ENCODE results near the gene TMEM61.
"Not testable (repeated sequence)": the region's sequence is repeated elsewhere in the genome, so short reads cannot be mapped to it uniquely, and the experiment has no call there.

TMEM61 gene

GRCh38 chr1:54959241-54959640, 21.2 kb upstream of the TMEM61 start:
- DNase-seq (ENCODE audit: low read depth in 2 of 2, low spot score in 1 of 2), result no peak

- no peak for DNase-seq (ENCODE audit: low read depth in 2 of 2, low spot score in 1 of 2)
Measured at GRCh38 chr1:54962612-54963395, 17.6 kb upstream of the TMEM61 start.

DNA sequence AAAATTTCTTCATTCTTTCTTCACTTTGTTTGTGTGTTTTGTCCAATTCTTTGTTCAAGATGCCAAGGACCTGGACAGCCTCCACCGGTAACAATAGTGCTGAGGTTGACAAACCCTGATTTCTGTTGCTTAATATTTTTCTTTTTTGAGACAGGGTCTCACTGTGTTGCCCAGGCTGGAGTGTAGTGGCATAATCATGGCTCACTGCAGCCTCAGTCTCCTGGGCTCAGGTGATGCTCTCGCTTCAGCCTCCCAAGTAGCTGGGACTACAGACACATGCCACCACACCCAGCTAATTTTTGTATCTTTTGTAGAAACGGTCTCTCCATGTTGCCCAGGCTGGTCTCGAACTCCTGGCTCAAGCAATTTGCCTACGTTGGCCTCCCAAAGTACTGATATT, 16.6 kb upstream of the TMEM61 start:
- not testable (repeated sequence) for DNase-seq (ENCODE audit: low read depth in 2 of 2, low spot score in 1 of 2)

DNA sequence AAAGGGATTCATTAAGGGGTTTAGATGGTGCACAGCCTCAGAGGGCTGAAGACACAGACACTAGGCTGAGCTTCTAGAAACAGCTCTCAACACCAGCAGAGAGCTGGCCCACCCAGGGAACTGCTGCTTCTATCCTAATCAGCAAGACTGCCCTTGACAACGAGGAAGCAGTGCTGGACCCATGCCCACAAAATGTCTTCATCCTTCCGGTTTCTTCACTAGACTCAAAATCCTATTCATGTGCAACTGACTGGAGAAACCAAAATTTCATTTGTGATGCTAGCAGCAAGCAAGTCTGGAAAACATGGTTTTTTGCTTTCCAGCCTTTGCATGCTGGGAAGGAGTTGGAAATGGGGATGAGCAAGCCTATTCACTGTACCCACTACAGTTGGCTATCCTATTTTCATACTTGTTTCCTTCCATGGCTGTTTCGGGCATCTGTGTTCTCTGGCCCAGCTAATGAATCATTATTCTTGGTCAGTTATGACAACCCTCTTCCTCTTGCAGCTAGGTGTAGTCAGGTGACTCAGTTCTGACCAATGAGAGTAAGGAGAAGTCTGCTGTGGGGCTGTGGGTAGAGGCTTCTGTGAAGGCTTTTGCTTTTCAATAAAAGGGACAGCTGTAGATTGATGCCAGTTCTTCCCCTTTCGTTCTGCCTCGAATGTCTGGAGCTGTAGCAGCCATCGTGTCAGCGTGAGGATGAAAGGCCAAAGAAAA, 14.6 kb upstream of the TMEM61 start:
- DNase-seq (ENCODE audit: low read depth in 2 of 2, low spot score in 1 of 2), result no peak

DNA sequence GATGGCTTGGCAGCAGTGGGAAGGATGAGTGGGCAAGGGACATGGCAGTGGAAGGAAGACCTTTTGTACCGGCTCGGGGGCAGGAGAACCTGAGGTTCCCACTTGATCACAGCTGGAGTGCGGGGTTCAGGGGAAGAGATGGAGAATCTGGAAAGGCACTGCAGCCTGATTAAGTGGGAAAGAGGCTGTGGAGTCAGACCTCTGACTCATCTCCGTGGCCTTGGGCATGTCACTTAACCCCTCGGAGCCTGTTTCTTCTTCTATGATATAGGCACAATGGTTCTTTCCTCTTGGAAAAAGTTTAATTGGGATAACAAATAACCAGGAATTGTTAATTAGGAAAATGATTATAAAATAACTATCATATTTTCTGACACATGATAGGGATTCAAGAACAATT, 13.1 kb upstream of the TMEM61 start:
- no peak for DNase-seq (ENCODE audit: low read depth in 2 of 2, low spot score in 1 of 2)

- no peak for DNase-seq (ENCODE audit: low read depth in 2 of 2, low spot score in 1 of 2)
Measured at GRCh38 chr1:54968551-54968950, 11.9 kb upstream of the TMEM61 start.

DNA sequence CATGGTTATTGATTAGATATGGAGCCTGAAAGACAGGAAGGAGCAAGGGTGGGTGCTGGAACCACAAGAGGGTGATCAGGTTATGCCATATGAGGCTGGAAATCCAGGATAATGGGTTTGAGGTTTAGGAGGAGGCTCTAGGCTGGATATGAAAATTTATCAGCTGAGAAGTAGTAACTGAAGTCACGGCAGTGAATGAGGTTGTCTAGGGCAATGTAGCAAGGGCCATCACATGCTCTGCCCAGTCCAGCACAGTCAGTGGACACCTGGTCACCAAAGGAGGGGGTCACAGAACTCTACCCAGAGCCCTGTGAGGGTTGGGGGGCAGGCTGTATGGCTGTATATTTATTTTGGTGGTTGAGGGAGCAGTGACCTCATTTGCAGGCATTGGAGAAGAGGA, 10.5 kb upstream of the TMEM61 start:
- DNase-seq (ENCODE audit: low read depth in 2 of 2, low spot score in 1 of 2), result no peak

DNA sequence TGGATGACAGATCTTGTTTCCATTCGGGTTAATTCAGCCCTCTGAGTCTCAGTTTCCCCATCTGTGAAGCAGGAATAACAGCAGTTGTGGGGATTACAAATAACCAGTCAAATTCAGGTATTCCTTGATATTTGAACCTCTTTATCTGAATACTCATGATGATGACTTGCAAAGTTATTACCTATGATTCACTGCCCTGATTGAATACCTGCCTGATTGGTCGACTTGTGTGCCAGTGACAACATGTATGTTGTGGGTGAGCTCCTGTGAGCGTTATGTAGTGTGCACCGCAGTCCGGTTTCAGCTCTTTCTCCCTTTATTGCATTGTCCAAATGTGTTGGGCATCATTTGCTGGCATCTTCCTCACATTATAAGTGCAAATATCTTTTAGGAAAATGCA, 9.5 kb upstream of the TMEM61 start:
- no peak for DNase-seq (ENCODE audit: low read depth in 2 of 2, low spot score in 1 of 2)

DNA sequence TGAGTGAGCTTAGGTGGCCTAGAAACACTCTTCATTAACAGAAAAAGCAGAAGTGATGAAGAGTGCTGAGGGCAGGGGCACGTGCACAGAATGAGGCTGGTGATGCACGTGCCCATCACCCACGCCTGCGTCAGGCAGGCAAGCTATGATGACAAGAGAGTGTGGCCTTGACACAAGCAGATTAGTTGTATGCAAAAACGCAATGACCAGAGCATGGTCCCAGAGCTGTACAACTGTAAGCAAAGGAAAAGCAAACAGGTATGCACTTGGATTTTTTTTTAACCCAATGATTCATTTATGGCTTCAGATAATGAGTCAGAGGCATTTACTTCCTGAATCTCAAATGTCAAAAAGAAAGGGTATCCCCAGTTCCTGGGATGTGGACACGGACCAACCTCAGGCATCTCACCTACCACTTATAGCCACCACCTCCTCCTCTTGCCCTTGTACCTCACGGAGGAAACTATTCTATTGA, 9.1 kb upstream of the TMEM61 start:
- no peak for DNase-seq (ENCODE audit: low read depth in 2 of 2, low spot score in 1 of 2)

DNA sequence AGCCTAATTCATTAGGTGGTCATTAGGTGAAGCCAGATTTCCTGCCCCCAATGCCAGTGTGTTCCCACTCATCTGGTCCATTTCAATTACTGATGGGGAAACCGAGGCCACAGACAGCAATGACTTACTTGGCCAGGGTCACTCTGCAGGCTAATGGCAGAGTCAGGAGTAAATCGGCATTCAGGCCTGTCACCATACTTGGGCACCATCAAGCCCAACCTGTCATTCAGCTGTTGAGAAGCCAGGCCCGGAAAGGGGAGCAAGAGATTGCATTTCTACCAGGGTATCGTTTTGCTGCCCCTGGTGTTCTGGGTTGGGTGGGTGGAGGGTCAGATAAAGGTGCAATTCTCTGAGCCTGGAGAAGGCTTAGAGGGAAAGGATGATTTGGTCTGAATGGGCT, 8.0 kb upstream of the TMEM61 start:
- DNase-seq (ENCODE audit: low read depth in 2 of 2, low spot score in 1 of 2), result no peak

GRCh38 chr1:54973205-54973921, 7.1 kb upstream of the TMEM61 start:
- no peak for DNase-seq (ENCODE audit: low read depth in 2 of 2, low spot score in 1 of 2)

DNA sequence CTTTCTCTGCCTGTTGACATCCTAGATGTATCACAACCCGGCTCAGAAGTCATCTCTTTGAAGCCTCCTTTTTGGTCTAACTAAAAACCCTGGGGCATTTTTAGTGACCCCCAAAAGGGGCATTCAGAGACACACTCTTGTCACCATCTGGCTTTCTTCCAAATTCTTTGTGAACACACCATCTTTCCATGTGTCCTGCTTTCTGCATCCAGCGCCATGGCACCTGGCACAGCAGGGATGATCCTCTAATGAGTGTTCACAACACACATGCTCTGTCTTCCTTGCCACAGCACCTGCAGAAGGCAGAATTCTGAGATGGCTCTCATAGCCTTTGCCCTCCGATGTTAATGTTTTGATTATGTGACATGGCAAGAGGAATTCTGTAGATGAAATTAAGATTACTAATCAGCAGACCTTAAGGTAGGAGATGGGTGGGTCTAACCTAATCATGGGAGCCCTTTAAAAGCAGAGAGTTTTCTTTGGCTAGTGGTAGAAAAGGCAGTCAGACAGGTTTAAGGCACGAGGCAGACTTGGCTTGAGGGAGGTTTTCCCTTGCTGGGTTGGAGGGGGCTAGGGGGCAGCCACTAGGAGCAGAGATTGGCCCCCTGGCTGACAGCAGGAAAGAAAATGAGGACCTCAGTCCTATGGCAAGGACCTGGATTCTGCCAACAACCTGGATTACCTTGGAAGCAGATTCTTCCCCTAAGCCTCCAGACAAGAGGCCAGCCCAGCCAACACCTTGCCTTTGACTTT, 4.9 kb upstream of the TMEM61 start:
- no peak for DNase-seq (ENCODE audit: low read depth in 2 of 2, low spot score in 1 of 2)

DNA sequence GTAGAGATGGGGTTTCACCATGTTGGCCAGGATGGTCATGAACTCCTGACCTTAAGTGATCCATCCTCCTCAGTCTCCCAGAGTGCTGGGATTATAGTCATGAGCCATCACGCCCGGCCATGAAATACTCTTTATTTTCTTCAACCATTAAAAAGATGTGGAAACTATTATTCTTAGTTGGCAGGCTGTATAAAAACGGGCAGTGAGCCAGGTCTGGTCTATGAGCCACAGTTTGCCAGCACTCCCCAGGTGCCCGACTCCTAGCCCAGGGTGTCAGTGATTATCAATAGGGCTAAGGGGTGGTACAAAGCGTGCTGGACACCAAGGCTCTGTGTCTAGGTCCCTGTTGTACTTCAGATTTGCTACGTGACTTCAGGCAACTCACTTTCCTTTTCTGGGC, 3.7 kb upstream of the TMEM61 start:
- DNase-seq (ENCODE audit: low read depth in 2 of 2, low spot score in 1 of 2), result no peak

- no peak for DNase-seq (ENCODE audit: low read depth in 2 of 2, low spot score in 1 of 2)
Measured at GRCh38 chr1:54977533-54978297, 2.7 kb upstream of the TMEM61 start.

DNA sequence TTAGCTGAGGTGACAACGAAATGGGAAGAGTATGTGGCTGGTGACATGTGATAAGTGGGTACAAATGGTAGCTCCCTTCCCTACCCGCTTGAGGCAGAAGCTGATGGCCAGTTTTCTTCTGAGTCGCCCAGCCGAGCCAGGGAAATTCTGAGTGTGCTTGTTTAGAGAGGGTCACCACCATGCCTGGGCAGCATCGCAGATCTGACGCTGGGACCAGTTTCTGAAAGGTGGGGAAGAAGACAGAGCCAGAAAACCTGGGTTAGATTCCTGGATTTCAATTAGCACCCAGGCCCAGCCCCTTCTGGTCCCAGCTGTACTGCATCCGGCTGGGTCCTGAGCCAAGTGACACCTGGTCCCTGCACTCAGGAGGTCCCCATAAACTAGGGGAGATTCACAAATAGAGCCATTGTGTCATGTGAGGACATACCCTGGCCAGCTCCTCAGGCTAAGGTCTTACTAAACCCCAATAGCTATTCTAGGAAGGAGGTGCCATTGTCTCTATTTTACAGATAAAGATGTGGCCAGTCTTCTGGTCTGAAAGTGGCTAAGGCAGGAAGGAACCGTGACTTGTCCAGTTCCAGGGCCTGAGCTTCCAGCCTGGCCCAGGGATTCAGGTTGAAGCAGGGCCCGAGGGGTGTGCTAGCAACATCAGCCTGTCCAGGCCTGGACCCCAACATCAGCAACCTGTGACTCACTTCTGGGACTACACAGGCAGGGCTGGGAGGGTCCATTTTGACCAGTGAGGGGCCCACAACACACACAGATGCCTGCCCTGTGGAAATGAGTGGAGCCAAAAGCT, 1.7 kb upstream of the TMEM61 start:
- DNase-seq (ENCODE audit: low read depth in 2 of 2, low spot score in 1 of 2), result no peak

DNA sequence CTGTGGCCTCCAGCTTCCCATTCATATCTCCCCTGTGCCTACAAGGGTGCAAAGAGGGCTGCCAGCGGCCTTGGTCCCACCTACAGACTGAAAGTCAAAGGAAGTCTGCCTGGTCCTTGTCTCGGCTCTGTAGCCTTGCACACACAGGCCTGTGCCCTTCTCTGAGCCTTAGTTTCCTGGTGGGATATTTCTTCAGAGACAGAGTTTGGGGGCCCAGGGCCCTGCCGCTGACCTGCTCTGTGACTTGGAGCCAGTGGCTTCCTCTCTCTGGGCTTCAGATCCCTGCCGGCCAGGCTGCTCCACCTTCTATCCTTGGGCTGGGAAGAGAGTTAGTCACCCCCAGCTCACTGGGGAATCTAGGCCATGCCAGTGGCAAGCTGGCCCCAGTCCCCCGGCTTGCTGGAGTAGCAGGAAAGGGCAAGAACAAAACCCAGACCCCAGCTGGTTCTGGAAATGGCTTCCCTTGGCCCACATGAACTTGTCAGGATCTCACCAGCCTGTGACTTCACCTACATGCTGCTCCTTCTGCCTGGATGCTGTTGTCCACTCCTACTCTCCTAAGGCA, 1.0 kb upstream of the TMEM61 start:
- no peak for DNase-seq (ENCODE audit: low read depth in 2 of 2, low spot score in 1 of 2)

GRCh38 chr1:54980046-54980527, 341 bp upstream of the TMEM61 start:
- no peak for DNase-seq (ENCODE audit: low read depth in 2 of 2, low spot score in 1 of 2)

- no peak for DNase-seq (ENCODE audit: low read depth in 2 of 2, low spot score in 1 of 2)
Measured at GRCh38 chr1:54981466-54981865, 1.0 kb downstream of the TMEM61 start.

DNA sequence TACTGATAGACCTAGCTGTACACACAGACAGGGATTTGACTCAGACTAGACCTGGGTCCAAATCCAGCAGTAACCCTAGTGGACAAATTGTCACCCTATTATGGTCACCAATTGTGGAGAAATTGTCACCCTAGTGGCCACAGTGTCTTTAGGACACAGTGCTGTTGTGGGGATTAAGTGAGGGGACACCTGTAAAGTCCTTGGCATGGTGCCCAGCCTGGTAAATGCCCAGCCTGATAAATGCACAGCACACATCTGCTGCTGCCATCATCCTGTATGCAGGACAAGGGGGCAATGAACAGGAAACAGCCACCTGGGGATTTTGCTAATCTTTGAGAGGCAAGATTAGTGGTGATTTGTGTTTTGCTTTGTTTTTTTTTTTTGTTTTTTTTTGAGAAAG, 2.3 kb downstream of the TMEM61 start:
- no peak for DNase-seq (ENCODE audit: low read depth in 2 of 2, low spot score in 1 of 2)
